Measurements from ENCODE around the gene LLGL2. TPM values are rescaled to one million over a fixed set of nuclear protein-coding genes. Genes with fewer than 3 reads are reported as not detected.

Gene LLGL2
- total RNA-seq, 4 donors from 2014 or later = 6.1 to 12.3 (median 9.1) TPM

DNA sequence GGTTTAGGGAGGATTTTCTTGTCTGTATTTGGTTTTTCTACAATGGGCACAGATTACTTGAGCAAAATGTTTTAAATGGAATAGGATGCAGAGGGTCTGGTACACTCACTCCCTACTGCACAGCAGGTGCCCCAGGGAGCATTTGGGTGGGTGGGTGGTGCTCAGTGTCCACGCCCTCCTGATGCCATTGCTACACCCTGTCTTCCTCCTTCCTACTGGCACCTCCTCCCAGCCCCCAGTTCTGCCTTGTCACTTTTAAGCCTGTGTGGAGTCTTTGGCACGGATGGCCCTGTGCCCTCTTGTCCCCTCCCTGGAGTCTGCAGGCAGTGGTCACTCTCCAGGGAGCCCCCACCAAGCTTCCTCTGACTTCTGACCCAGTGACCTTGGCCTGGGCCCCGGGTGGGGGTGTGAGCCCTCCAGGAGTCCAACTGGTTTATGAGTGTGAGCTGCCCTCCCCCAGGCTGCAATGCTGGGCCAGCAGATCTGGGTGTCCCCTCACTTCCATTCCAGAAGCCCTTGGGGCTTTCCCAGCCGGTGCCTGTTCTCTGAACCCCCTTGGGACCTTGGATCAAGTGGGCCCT, 15.5 kb downstream of the LLGL2 start:
- H3K4me1 ChIP-seq = no peaks in the 10 kb centered on the region
- H3K4me3 ChIP-seq = no peak overlapping the region
- H3K27me3 ChIP-seq = no peaks in the 10 kb centered on the region
- WGBS = 97% methylated on average over 4 of the region's 4 CpGs
- no peaks in the 10 kb centered on the region for H3K9me3 ChIP-seq
- no peaks in the 10 kb centered on the region for H3K36me3 ChIP-seq
- DNase-seq (ENCODE audit: extremely low spot score) = no peak
- TF ChIP-seq, protein P1, sequence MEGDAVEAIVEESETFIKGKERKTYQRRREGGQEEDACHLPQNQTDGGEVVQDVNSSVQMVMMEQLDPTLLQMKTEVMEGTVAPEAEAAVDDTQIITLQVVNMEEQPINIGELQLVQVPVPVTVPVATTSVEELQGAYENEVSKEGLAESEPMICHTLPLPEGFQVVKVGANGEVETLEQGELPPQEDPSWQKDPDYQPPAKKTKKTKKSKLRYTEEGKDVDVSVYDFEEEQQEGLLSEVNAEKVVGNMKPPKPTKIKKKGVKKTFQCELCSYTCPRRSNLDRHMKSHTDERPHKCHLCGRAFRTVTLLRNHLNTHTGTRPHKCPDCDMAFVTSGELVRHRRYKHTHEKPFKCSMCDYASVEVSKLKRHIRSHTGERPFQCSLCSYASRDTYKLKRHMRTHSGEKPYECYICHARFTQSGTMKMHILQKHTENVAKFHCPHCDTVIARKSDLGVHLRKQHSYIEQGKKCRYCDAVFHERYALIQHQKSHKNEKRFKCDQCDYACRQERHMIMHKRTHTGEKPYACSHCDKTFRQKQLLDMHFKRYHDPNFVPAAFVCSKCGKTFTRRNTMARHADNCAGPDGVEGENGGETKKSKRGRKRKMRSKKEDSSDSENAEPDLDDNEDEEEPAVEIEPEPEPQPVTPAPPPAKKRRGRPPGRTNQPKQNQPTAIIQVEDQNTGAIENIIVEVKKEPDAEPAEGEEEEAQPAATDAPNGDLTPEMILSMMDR (IDR thresholded peaks at IDR 0.05) = no peak
- TF ChIP-seq POLR2A (IDR thresholded peaks at IDR 0.05; ENCODE audit: low read depth) = no peak
- TF ChIP-seq EP300 (IDR thresholded peaks at IDR 0.05) = no peak
- TF ChIP-seq POLR2AphosphoS5 (IDR thresholded peaks at IDR 0.05) = no peak
- no peak overlapping the region for H3K27ac ChIP-seq (replicated peaks in 1 of 4)
- intact Hi-C loops (cut with DNase I) = no loop called here

DNA sequence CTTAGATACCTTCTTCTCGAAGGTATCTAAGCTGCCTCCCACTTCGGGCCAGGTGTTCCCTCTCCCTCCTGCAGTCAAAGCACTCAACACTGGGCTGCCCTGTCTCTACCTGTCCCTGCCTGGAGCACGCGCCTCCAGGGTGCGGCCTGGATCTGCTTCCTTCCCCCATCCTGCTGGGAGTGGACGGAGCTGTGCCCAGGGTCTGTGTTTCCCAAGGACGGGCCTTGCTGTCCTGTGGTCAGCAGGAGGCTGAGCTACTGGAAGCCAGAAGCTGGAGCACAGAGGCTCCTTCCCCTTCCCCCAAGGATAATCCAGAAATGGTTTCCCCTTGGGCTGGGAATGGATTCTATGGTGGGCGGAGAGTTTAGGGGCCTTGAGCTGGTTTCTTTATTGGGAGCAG, 16.7 kb downstream of the LLGL2 start:
- H3K9me3 ChIP-seq = no peaks in the 10 kb centered on the region
- TF ChIP-seq, protein P1 (IDR thresholded peaks at IDR 0.05) = no peak
- TF ChIP-seq POLR2A (IDR thresholded peaks at IDR 0.05; ENCODE audit: low read depth) (no peak), EP300 (IDR thresholded peaks at IDR 0.05) (no peak), POLR2AphosphoS5 (IDR thresholded peaks at IDR 0.05) (no peak)
- H3K4me1 ChIP-seq = no peaks in the 10 kb centered on the region
- intact Hi-C loops (cut with DNase I) = no loop called here
- H3K27me3 ChIP-seq = no peaks in the 10 kb centered on the region
- no peak overlapping the region for H3K27ac ChIP-seq (replicated peaks in 1 of 4)
- H3K36me3 ChIP-seq = no peaks in the 10 kb centered on the region
- H3K4me3 ChIP-seq = no peak overlapping the region
- DNase-seq (ENCODE audit: extremely low spot score) = no peak
- WGBS = 90% methylated on average over 8 of the region's 8 CpGs

DNA sequence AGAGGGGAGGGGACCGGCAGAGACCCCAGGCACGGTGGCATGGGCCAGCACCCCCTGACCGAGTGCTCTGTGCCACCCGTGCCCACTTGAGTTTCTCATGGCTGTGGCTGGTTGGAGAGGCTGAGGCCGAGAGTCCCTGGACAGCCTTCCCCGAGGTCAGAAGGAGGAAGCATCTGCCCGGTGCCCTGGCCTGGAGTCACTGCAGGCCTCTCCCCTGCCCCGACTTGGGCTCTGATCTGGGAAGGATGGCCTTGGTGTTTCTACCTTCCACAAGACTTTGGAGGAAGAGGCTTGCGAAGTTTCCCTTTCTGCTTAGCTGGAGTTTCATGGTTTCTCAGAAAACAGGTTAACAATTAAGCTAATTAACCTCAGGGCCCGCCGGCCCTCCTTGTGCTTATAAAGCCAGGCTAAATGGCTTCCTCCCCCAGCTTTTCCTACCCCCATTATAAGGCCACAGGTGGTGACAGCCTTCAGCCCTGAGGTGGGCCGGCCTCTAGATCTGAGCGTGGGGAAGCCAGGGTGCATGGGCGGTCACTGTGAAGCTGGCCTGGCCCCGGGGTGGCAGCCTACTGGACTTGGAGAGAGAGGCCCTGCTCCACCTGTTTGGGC, 17.3 kb downstream of the LLGL2 start:
- no peak overlapping the region for H3K27ac ChIP-seq (replicated peaks in 1 of 4)
- no peaks in the 10 kb centered on the region for H3K4me1 ChIP-seq
- 91% methylated on average over 6 of the region's 15 CpGs for WGBS
- no peaks in the 10 kb centered on the region for H3K27me3 ChIP-seq
- H3K9me3 ChIP-seq = no peaks in the 10 kb centered on the region
- no peak overlapping the region for H3K4me3 ChIP-seq
- no peaks in the 10 kb centered on the region for H3K36me3 ChIP-seq
- intact Hi-C loops (cut with DNase I) = no loop called here
- DNase-seq (ENCODE audit: extremely low spot score) = no peak
- TF ChIP-seq, protein P1 (IDR thresholded peaks at IDR 0.05) = no peak
- TF ChIP-seq POLR2AphosphoS5 (IDR thresholded peaks at IDR 0.05) = no peak
- TF ChIP-seq EP300 (IDR thresholded peaks at IDR 0.05) = no peak
- no peak for TF ChIP-seq POLR2A (IDR thresholded peaks at IDR 0.05; ENCODE audit: low read depth)

DNA sequence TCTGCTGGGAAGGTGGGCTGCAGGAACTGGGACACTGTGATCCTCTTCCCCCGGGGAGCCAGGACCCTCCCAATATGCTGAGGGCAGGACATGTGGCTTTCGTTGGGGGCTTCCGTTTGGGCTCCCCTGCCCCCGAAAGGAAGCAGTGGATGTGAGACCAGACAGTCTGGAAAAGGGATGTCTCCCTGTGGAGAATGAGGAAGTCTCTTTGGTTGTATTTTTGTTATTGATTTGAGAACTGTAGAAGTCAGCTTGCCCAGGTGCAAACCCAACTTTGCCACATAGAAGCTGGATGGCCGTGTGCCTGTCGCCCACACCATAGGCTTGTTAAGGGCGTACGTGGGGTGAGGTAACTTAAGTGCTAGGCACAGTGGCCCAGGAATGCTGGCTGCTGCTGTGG, 18.8 kb downstream of the LLGL2 start:
- Histone ChIP-seq H3K27me3 (no peaks in the 10 kb centered on the region), H3K36me3 (no peaks in the 10 kb centered on the region), H3K4me3 (no peak overlapping the region), H3K9me3 (no peaks in the 10 kb centered on the region), H3K4me1 (no peaks in the 10 kb centered on the region), H3K27ac (replicated peaks in 1 of 4) (no peak overlapping the region)
- TF ChIP-seq EP300 (IDR thresholded peaks at IDR 0.05) = no peak
- intact Hi-C loops (cut with DNase I) = no loop called here
- DNase-seq (ENCODE audit: extremely low spot score) = no peak
- WGBS = 76% methylated on average over 8 of the region's 8 CpGs

DNA sequence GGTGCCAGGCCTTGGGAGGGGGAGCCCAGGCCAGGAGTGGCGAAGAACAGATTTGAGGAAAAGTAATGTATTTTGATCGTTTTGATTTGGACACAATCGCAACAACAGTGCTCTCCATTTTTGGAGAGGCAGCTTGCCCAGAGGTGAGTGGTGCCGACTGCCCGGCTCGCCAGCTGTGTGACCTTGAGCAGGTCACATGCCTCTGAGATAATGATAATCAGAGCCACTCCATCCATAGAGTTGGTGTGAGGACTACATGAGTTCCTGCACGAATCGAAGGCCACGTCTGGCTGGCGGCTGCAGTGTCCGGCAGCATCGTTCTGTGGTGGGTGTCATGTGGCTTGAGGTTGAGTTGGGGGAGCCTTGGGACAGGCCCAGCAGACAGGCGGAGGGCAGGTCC, 20.7 kb downstream of the LLGL2 start:
- 96% methylated on average over 13 of the region's 13 CpGs for WGBS
- H3K27me3 ChIP-seq = no peaks in the 10 kb centered on the region
- intact Hi-C loops (cut with DNase I) = no loop called here
- TF ChIP-seq, protein P1 (IDR thresholded peaks at IDR 0.05) = no peak
- TF ChIP-seq POLR2A (IDR thresholded peaks at IDR 0.05; ENCODE audit: low read depth) (no peak), EP300 (IDR thresholded peaks at IDR 0.05) (no peak), POLR2AphosphoS5 (IDR thresholded peaks at IDR 0.05) (no peak)
- H3K9me3 ChIP-seq = no peaks in the 10 kb centered on the region
- no peak overlapping the region for H3K27ac ChIP-seq (replicated peaks in 1 of 4)
- H3K4me3 ChIP-seq = no peak overlapping the region
- H3K36me3 ChIP-seq = no peaks in the 10 kb centered on the region
- no peak for DNase-seq (ENCODE audit: extremely low spot score)
- H3K4me1 ChIP-seq = no peaks in the 10 kb centered on the region
